NCI-H1930 (cell line): Measurements from ENCODE around the gene DPYD.
"Not testable (repeated sequence)": the region's sequence is repeated elsewhere in the genome, so short reads cannot be mapped to it uniquely, and the experiment has no call there.

Source experiments
- DNase-seq, 2 experiments: peaks; one replicate each; lab custom pipeline; 2025; lab: John Stamatoyannopoulos, UW

The DPYD gene

GRCh38 chr1:97277891-97278654, 642.8 kb downstream of the DPYD start:
- no peak for DNase-seq

- no peak for DNase-seq
These were observed 648.7 kb downstream of the DPYD start for GRCh38 chr1:97271916-97272788.

DNA sequence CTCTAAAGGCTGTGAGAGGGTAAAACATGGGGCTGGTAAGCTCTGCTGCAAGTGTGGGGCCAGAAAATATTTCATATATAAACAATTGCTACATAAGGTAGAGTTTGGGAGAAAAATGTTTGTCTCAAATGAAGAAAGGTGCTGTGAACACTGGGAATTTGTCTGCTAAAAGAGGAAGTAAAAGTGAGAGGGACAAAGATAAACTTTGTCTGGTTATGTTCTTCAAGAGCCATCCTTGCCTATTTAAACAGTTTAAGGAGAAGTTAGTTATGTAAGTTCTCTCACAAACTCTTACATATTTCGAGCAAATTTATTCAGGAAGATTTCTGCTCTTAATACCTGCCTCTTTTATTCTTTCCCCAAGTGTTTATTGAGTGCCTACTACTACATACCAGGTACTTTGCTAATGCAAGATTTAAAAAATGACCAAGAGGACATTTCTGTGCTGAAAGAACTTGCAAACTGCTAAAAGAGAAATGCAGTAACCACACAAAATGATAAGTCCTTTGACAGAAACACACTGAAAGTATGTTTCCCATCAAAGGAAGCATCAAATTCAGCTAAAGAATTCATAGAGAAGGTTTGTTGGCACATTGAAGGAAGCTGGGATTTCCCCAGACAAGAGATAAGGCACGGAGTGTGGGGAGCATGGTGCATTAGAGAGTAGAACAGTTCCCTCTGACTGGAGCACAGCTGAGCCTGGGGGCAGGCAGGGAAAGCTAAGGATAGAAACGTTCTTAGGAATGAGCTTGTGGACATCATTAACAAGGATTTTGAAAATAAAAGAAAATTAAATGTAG, 650.1 kb downstream of the DPYD start:
- no peak for DNase-seq

DNA sequence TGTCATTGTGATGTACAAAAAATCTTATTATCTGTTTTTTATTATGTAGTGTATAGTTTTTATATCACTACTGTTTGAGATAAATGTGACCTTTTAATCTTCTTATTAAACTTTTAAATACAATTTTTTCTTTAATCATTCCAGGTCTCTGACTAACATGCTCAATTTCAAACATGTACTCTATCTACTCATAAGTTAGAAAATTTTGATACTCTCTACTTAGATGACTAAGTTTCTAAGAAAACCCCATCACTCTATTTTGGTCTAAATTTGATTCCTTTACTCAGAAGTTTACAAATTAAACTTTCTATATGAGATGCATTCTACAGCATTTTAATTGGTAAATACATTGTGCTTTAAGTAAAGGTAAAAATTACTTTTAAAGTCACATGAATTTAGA, 655.2 kb downstream of the DPYD start:
- no peak for DNase-seq

GRCh38 chr1:97262842-97263241, 658.0 kb downstream of the DPYD start:
- no peak for DNase-seq

- no peak for DNase-seq
These were observed 662.2 kb downstream of the DPYD start for GRCh38 chr1:97258597-97258996.

- no peak for DNase-seq
These were observed 665.9 kb downstream of the DPYD start for GRCh38 chr1:97254731-97255463.

DNA sequence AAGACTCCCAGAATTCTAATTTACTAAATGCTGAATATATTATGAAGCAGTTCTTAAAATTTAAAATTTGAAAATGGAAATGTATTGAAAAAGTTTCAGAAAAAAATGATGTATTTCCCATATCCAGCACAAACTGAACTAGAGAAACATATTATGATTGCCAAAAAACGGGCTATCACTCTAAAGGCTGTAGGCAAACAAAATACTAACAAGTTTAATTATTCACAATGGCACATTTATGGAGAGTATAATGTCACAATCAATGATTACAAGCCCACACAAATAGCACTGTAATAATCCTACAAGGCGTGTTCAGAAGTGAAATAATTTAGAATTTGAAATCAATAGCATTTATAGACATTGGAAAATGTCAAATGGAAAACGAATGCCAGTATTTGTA, 667.9 kb downstream of the DPYD start:
- DNase-seq, result no peak

DNA sequence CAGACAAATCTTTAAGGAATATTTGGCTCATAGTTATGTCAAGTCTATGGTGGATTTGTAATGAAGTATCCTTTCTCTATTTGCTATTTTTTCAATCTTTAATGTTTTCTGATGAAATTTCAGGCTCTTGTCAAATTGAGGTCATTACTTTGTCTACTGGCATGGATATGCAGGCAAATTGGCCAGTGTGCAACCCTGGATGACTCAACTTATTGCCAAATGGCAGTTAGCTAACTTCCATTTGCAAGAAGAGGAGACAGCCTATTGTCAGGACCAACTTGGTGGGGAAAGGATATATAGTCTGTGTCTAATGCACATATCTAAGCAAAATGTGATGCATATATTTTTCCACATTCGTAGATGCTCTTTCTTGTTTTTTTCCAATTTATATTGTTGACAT, 668.8 kb downstream of the DPYD start:
- DNase-seq, result no peak

DNA sequence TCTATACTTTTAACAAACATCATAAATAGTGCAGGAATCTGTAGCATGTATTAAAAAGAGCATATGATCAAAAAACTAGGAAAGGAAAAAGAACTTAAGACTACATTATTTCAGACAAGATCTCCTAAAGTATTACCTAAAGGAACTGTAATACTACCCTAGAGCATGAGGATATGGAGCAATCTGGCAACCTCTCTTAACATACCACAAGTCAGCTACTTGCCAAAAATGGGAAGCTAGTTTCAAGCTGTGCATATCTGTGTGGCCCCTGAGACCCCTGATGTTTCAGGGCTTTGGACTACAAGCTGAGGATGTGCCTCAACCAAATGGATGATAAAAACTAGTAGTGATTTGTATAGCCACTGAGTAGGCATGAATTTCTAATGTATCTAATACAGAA, 673.6 kb downstream of the DPYD start:
- DNase-seq, result no peak

DNA sequence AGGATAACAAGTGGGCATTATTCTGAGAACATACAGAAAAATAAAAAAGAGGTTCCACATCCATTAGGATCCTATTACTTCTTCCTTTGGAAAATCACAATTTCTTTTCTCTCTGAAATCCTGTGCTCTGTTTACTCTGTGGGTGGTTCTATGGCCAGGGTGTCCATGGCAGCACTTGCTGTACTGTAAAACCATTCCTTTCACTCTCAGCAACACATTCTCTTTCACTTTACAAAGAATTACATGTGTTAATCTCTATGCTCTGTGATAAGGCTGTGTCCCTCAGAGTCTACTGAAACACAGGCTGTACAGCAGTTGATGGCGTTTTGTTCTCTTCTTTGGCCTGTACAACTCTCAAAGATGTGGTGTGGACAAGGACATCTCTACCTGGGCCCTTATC, 675.2 kb downstream of the DPYD start:
- DNase-seq, result no peak

DNA sequence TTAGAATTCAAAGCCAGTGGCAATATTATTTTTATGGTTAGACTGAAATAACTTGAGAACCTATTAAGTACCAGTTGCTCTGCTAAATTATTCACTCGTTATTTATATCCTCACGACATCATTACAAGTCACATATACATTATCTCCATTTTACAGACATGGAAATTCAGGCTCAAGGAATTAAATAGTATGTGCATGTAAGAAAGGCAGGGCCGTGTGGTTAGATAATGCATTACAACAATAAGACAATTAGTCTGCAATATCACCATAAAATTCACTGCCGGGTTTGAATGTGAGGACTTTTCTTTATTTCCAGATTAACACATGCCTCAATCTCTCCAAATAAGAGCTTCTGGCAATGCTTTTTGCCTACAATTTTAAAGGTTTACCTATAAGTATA, 675.8 kb downstream of the DPYD start:
- DNase-seq, result no peak

DNA sequence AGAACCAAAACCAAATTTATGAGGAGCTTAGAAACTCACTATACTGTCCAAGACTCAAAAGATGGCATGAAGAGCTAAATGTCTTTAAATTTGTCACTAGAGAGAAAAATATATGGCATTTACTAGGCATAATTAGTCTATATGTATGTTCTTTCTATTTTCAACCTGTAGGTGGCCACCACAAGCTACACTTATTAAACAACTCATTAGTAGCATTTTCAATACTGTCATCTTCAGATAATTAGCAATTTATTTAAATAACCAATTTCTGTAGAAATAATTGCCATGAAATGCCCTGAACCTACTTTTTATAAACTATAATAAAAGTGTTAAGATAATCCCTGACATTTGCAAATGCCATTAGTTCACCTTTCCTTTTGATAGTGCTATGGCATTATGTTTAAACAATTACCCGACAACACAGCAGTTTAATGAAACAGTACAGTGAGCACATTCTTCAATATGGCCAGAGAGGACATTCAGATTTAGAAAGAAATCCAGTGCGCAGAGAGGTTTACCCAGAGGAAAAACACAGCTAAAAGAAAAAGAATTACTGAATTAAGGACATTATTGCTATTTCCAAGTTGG, 676.8 kb downstream of the DPYD start:
- DNase-seq, result no peak

GRCh38 chr1:97238816-97239215, 682.0 kb downstream of the DPYD start:
- no peak for DNase-seq

DNA sequence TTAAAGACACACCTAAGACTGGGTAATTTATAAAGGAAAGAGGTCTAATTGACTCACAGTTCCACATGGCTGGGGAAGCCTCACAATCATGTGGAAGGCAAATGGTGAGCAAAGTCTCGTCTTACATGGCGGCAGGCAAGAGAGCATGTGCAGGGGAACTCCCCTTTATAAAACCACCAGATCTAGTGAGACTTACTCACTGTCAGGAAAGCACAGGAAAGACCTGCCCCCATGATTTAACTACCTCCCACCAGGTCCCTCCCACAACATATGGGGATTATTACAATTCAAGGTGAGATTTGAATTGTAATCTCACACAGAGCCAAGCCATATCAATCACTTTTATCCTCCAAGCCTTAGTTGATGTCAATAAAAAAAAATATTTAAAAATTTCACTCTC, 689.5 kb downstream of the DPYD start:
- not testable (repeated sequence) for DNase-seq

GRCh38 chr1:97212671-97213070, 708.2 kb downstream of the DPYD start:
- no peak for DNase-seq

GRCh38 chr1:97210307-97210706, 710.5 kb downstream of the DPYD start:
- DNase-seq, result no peak

DNA sequence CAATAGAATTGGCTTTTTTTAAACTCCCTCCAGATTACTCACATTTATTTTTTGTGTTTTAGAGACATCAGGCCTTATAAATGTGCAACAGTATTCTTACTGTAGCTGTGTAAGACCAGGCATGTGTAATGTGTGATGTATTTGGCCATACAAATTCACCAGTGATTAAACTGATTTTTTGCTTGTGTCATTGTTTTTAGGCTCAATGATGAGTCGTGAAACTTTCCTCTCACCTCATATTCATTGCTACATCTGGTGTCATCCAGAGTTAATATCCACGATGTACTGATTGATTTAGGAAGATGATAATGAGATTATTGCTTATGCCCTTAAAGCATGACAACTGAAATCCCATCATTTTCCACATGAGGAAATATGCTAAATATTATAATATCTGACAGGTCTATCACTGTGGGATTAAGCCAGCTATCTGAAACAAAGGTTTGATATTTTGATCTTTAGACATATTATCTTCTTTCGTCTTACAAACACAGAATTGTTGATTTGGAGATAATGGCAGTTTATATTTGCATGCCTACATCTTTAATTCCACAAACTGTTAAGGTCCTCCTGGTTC, 711.4 kb downstream of the DPYD start:
- DNase-seq, result no peak

GRCh38 chr1:97207868-97208267, 713.0 kb downstream of the DPYD start:
- DNase-seq, result no peak

- DNase-seq, result no peak
These were observed 716.4 kb downstream of the DPYD start for GRCh38 chr1:97204468-97204867.
